Activated CD4-positive, alpha-beta T cell treated with anti-CD3 and anti-CD28 coated beads, Interleukin-2, amount 50 U/mL, for 48 hours (primary cell): ENCODE data around the gene SERPINB6.
"Not testable (repeated sequence)": the region's sequence is repeated elsewhere in the genome, so short reads cannot be mapped to it uniquely, and the experiment has no call there.

ENCODE experiments used
- DNase-seq, 2 experiments: peaks; one replicate each; pipeline ENCODE4 v3.0.0-alpha.2; 2020

Gene SERPINB6

GRCh38 chr6:2976060-2976459, 4.7 kb upstream of the SERPINB6 start:
- no peak for DNase-seq

GRCh38 chr6:2973676-2974075, 2.3 kb upstream of the SERPINB6 start:
- DNase-seq, result no peak

- DNase-seq, result not testable (repeated sequence)
Observed at GRCh38 chr6:2973180-2973579, 1.8 kb upstream of the SERPINB6 start.

- DNase-seq, result not testable (repeated sequence)
Observed at GRCh38 chr6:2972685-2973084, 1.3 kb upstream of the SERPINB6 start.

- DNase-seq, result not testable (repeated sequence)
Observed at GRCh38 chr6:2972219-2972487, 786 bp upstream of the SERPINB6 start.

- DNase-seq, result peak; percentile 62 to 69
Observed at GRCh38 chr6:2970753-2971419, 481 bp downstream of the SERPINB6 start.

- DNase-seq, result no peak
Observed at GRCh38 chr6:2970034-2970685, 1.2 kb downstream of the SERPINB6 start.

- DNase-seq, result no peak
Observed at GRCh38 chr6:2969549-2969948, 1.8 kb downstream of the SERPINB6 start.

- no peak for DNase-seq
Observed at GRCh38 chr6:2968600-2969135, 2.7 kb downstream of the SERPINB6 start.

GRCh38 chr6:2967936-2968335, 3.4 kb downstream of the SERPINB6 start:
- no peak for DNase-seq

- DNase-seq, result no peak
Observed at GRCh38 chr6:2966347-2966746, 5.0 kb downstream of the SERPINB6 start.

- no peak for DNase-seq
Observed at GRCh38 chr6:2964793-2965505, 6.4 kb downstream of the SERPINB6 start.

GRCh38 chr6:2963756-2964155, 7.6 kb downstream of the SERPINB6 start:
- DNase-seq, result no peak

GRCh38 chr6:2962636-2963035, 8.7 kb downstream of the SERPINB6 start:
- DNase-seq, result no peak

- DNase-seq, result no peak
Observed at GRCh38 chr6:2962004-2962403, 9.4 kb downstream of the SERPINB6 start.

GRCh38 chr6:2961506-2961905, 9.9 kb downstream of the SERPINB6 start:
- DNase-seq, result no peak

- DNase-seq, result no peak
Observed at GRCh38 chr6:2960935-2961334, 10.4 kb downstream of the SERPINB6 start.

GRCh38 chr6:2959909-2960719, 11.3 kb downstream of the SERPINB6 start:
- DNase-seq, result no peak

- DNase-seq, result no peak
Observed at GRCh38 chr6:2958776-2959175, 12.6 kb downstream of the SERPINB6 start.

GRCh38 chr6:2958331-2958711, 13.0 kb downstream of the SERPINB6 start:
- DNase-seq, result no peak

GRCh38 chr6:2957696-2958330, 13.6 kb downstream of the SERPINB6 start:
- no peak for DNase-seq

GRCh38 chr6:2956930-2957685, 14.3 kb downstream of the SERPINB6 start:
- no peak for DNase-seq
